ENCODE data around the gene ROS1. TPM values are rescaled to one million over a fixed set of nuclear protein-coding genes. Genes with fewer than 3 reads are reported as not detected.
A peak's percentile ranks its signal among the peaks of the same experiment; 100 is the strongest.
"Not testable (repeated sequence)": the region's sequence is repeated elsewhere in the genome, so short reads cannot be mapped to it uniquely, and the experiment has no call there.

The ROS1 gene
- not detected in 2 replicates for total RNA-seq (2014; rRNA removed; shearing (Covaris generic))

GRCh38 chr6:117425431-117426153, at the start of gene ROS1:
ROS1 (minus strand) TSS chr6:117425942; CDS start chr6:117425656, 286 bp downstream.
- peaks cover 8% of the 10 kb centered on the region; the same call in 1 of the 2 replicates for H3K27me3 ChIP-seq (replicated peaks)
- H3K9me3 ChIP-seq (replicated peaks) = no peaks in the 10 kb centered on the region
- H3K27ac ChIP-seq = no peak within 1 kb of the TSS
- no peaks in the 10 kb centered on the region for H3K36me3 ChIP-seq
- no peak within 1 kb of the TSS for H3K4me3 ChIP-seq
- DNase-seq (ENCODE audit: low read depth in 1 of 2, low spot score in 2 of 2) = no peak
- H3K4me1 ChIP-seq (replicated peaks) = no peaks in the 10 kb centered on the region

DNA sequence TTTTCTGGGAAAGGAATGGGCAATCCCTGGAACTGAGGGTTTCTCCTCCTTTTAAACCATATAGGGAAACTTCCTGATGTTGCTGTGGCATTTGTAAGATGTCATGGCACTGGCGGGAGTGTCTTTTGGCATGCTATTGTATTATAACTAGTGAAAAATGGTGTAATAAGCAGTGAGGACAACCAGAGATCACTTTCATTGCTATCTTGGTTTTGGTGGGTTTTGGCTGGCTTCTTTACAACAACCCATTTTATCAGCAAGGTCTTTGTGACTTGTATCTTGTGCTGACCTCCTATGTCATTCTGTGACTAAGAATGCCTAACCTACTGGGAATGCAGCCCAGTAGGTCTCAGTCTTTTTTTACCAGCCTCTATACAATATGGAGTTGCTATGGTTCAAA, 47.7 kb upstream of the ROS1 start:
- DNase-seq (ENCODE audit: low read depth in 1 of 2, low spot score in 2 of 2) = no peak
- Histone ChIP-seq H3K9me3 (replicated peaks) (no peaks in the 10 kb centered on the region; the same call in 1 of the 2 replicates), H3K4me1 (replicated peaks) (no peaks in the 10 kb centered on the region), H3K27me3 (replicated peaks) (no peaks in the 10 kb centered on the region), H3K36me3 (no peaks in the 10 kb centered on the region), H3K4me3 (no peak overlapping the region), H3K27ac (no peak overlapping the region)

DNA sequence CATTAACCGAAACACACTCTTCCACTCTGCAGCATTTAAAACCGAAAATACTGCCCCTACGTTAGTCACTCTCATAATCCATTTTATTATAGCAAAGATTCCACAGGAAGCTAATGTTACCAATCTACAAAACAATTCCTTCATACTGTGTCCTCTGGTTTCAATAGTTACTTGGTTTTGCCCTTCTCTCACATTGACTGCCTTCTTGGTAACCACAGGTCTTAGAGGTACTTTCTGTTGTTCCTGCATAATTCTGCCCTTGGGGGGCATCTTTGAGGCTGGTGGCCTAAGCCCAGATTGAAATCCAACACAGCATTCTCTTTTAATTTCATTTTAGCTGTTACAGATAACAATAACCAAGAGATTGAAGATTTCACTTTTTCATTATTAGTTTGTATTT, 46.9 kb upstream of the ROS1 start:
- Histone ChIP-seq H3K27me3 (replicated peaks) (no peaks in the 10 kb centered on the region), H3K9me3 (replicated peaks) (no peaks in the 10 kb centered on the region; the same call in 1 of the 2 replicates), H3K27ac (no peak overlapping the region), H3K4me3 (no peak overlapping the region), H3K4me1 (replicated peaks) (no peaks in the 10 kb centered on the region), H3K36me3 (no peaks in the 10 kb centered on the region)
- DNase-seq (ENCODE audit: low read depth in 1 of 2, low spot score in 2 of 2) = no peak

DNA sequence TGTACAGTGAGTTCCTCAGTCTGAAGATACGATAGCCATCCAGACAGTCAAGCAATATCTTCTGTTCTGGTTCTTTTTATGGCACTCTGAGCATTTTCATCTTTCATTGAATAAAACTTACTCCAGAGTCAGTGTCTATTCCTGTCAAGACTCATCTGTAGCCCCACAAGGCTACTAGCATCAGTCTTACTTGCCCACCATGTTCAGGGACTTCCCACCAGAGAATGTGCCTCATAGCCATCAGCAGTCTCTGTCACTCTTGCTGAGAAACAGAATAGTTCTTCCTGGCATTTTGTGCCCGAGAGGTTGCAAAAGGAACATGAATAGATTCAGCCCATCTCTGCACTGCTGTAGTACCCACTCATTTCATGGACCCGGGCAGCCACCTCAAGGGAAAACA, 44.0 kb upstream of the ROS1 start:
- Histone ChIP-seq H3K9me3 (replicated peaks) (no peaks in the 10 kb centered on the region; the same call in 1 of the 2 replicates), H3K4me1 (replicated peaks) (peaks cover 9% of the 10 kb centered on the region), H3K4me3 (no peak overlapping the region), H3K27ac (no peak overlapping the region), H3K36me3 (no peaks in the 10 kb centered on the region), H3K27me3 (replicated peaks) (no peaks in the 10 kb centered on the region)
- no peak for DNase-seq (ENCODE audit: low read depth in 1 of 2, low spot score in 2 of 2)

GRCh38 chr6:117469356-117469755, 43.6 kb upstream of the ROS1 start:
- Histone ChIP-seq H3K27me3 (replicated peaks) (no peaks in the 10 kb centered on the region), H3K4me3 (no peak overlapping the region), H3K27ac (no peak overlapping the region), H3K36me3 (no peaks in the 10 kb centered on the region), H3K4me1 (replicated peaks) (peaks cover 14% of the 10 kb centered on the region), H3K9me3 (replicated peaks) (no peaks in the 10 kb centered on the region; the same call in 1 of the 2 replicates)
- DNase-seq (ENCODE audit: low read depth in 1 of 2, low spot score in 2 of 2) = no peak

DNA sequence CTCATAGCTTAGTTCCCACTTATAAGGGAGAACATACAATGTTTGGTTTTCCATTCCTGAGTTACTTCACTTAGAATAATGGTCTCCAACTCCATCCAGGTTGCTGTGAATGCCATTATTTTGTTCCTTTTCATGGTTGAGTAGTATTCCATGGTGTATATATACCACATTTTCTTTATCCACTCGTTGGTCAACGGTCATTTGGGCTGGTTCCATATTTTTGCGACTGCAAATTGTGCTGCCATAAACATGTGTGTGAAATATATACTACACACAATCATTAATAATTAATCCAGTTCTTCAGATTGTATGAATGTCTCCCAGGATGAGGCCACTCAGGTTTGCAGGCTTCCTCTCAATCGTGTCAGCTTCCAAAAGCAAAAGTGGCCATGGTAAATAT, 42.8 kb upstream of the ROS1 start:
- H3K27ac ChIP-seq; DNase-seq (ENCODE audit: low read depth in 1 of 2, low spot score in 2 of 2); H3K9me3 ChIP-seq (replicated peaks); H3K27me3 ChIP-seq (replicated peaks); H3K4me3 ChIP-seq; H3K36me3 ChIP-seq: not testable (repeated sequence)
- peaks cover 22% of the 10 kb centered on the region for H3K4me1 ChIP-seq (replicated peaks)

DNA sequence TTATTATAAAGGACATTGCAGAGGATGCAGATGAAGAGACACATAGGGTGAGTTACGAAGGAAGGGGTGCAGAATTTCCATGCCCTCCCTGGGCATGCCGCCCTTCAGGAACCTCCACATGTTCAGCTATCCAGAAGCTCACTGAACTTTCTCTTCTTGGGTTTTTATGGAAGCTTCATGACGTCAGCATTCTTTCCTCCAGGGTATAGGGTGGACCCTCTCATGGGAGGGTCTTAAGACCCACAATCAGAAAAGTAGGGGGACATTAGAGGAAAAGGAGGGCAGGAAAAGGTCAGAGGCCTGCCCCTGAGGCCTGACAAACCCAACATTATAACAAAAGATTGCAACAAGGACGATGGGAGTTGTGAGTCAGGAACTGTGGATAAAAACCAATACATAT, 42.1 kb upstream of the ROS1 start:
- Histone ChIP-seq H3K27me3 (replicated peaks) (no peaks in the 10 kb centered on the region), H3K4me3 (no peak overlapping the region), H3K4me1 (replicated peaks) (peaks cover 27% of the 10 kb centered on the region), H3K9me3 (replicated peaks) (no peaks in the 10 kb centered on the region; the same call in 1 of the 2 replicates), H3K36me3 (no peaks in the 10 kb centered on the region), H3K27ac (no peak overlapping the region)
- no peak for DNase-seq (ENCODE audit: low read depth in 1 of 2, low spot score in 2 of 2)

- H3K27me3 ChIP-seq (replicated peaks) = no peaks in the 10 kb centered on the region
- H3K9me3 ChIP-seq (replicated peaks) = no peaks in the 10 kb centered on the region; the same call in 1 of the 2 replicates
- H3K27ac ChIP-seq = no peak overlapping the region; the same call in 1 of the 2 replicates
- no peak for DNase-seq (ENCODE audit: low read depth in 1 of 2, low spot score in 2 of 2)
- H3K4me1 ChIP-seq (replicated peaks) = peaks cover 31% of the 10 kb centered on the region
- no peaks in the 10 kb centered on the region for H3K36me3 ChIP-seq
- H3K4me3 ChIP-seq = no peak overlapping the region
Observed at GRCh38 chr6:117465691-117466090, 39.9 kb upstream of the ROS1 start.

DNA sequence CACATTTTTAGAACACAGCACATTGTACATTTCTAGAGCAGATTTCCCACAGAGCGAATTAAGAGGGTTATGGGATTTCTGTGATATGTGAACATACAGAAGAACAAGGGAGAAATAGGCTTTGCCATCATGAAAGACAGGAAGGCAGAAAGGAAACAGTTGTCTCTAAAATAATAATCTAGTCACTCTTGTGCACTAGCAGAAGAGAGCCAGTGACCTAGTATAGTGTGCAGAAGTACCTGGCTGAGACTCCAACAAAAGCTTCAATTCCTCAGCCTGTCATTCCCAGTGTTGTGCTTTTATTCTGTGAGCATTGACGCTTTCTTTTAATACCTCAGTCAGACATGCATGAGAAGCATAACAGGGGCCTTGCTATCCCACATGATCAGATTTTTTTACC, 39.0 kb upstream of the ROS1 start:
- Histone ChIP-seq H3K4me1 (replicated peaks) (peaks cover 31% of the 10 kb centered on the region), H3K9me3 (replicated peaks) (no peaks in the 10 kb centered on the region; the same call in 1 of the 2 replicates), H3K27ac (peak overlapping the region; percentile 92)

GRCh38 chr6:117463762-117464665, 38.3 kb upstream of the ROS1 start:
- Histone ChIP-seq H3K4me3 (peak overlapping the region; percentile 9; the same call in 1 of the 2 replicates), H3K27ac (peak overlapping the region; percentile 92), H3K9me3 (replicated peaks) (no peaks in the 10 kb centered on the region), H3K27me3 (replicated peaks) (no peaks in the 10 kb centered on the region), H3K4me1 (replicated peaks) (peaks cover 31% of the 10 kb centered on the region), H3K36me3 (no peaks in the 10 kb centered on the region)
- DNase-seq (ENCODE audit: low read depth in 1 of 2, low spot score in 2 of 2) = peak; percentile 65 to 89

More for the DNA sequence above, 39.0 kb upstream of the ROS1 start:
- H3K36me3 ChIP-seq = no peaks in the 10 kb centered on the region
- no peak overlapping the region for H3K4me3 ChIP-seq
- no peaks in the 10 kb centered on the region for H3K27me3 ChIP-seq (replicated peaks)
- no peak for DNase-seq (ENCODE audit: low read depth in 1 of 2, low spot score in 2 of 2)

- Histone ChIP-seq H3K4me1 (replicated peaks) (peaks cover 17% of the 10 kb centered on the region), H3K9me3 (replicated peaks) (no peaks in the 10 kb centered on the region), H3K27me3 (replicated peaks) (no peaks in the 10 kb centered on the region), H3K36me3 (no peaks in the 10 kb centered on the region), H3K27ac (no peak overlapping the region), H3K4me3 (no peak overlapping the region)
- DNase-seq (ENCODE audit: low read depth in 1 of 2, low spot score in 2 of 2) = no peak
Observed at GRCh38 chr6:117459204-117459944, 33.6 kb upstream of the ROS1 start.

DNA sequence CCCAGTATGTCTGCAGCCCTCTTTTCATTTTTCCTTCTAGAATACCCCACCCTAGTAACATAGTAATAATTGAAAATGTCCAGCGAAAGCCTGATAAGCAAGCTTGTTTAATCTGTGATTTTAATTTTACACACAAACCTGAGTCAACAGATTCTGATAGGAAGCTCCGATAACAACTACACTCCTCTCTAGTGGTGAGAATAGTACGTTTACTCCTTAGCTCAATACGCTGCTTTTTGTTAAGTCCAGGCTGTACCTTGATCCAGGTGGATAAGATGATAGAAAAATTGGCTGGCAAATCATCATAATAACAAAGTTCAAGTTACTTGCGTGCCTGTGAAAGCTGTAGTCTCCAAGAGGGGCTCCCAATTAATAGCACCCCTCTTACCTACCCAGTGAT, 31.3 kb upstream of the ROS1 start:
- H3K4me1 ChIP-seq (replicated peaks) = peaks cover under 1% of the 10 kb centered on the region
- no peaks in the 10 kb centered on the region for H3K27me3 ChIP-seq (replicated peaks)
- no peak for DNase-seq (ENCODE audit: low read depth in 1 of 2, low spot score in 2 of 2)
- H3K27ac ChIP-seq = no peak overlapping the region
- H3K9me3 ChIP-seq (replicated peaks) = no peaks in the 10 kb centered on the region
- H3K4me3 ChIP-seq = no peak overlapping the region
- no peaks in the 10 kb centered on the region for H3K36me3 ChIP-seq

DNA sequence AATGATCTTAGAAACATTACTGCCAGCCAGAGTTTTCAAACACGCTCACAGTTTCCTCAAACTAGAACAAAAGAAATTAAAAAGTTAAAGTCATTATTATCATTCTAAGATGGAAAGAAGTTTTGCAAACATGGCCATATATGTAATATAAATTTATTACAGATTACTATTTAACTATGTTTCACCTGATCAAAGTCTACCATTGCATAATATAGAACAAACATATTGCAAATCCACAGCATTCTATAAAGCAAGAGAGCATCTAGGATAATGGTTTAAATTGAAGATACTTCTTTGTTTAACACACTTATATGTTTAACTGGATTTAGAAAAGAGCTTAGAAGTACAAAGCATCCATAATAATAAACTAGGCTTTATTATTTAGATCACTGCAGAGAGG, 30.5 kb upstream of the ROS1 start:
- H3K27ac ChIP-seq = no peak overlapping the region
- H3K4me1 ChIP-seq (replicated peaks) = peaks cover 8% of the 10 kb centered on the region
- H3K9me3 ChIP-seq (replicated peaks) = no peaks in the 10 kb centered on the region
- no peaks in the 10 kb centered on the region for H3K27me3 ChIP-seq (replicated peaks)
- H3K4me3 ChIP-seq = no peak overlapping the region
- H3K36me3 ChIP-seq = no peaks in the 10 kb centered on the region
- no peak for DNase-seq (ENCODE audit: low read depth in 1 of 2, low spot score in 2 of 2)
